Activated naive CD8-positive, alpha-beta T cell treated with anti-CD3 and anti-CD28 coated beads for 36 hours (primary cell): ENCODE measurements around the gene CTNND2. TPM values are rescaled to one million over a fixed set of nuclear protein-coding genes. Genes with fewer than 3 reads are reported as not detected.

Experiments used
- DNase-seq: peaks from one replicate; pipeline ENCODE4 v3.0.0; 2021
- H3K27ac Mint-ChIP-seq: one replicate; pipeline ENCODE4 v1.8.0; 2022; ENCODE audit warnings: mild to moderate bottlenecking, moderate library complexity, mixed read lengths
- H3K27me3 Mint-ChIP-seq: one replicate; pipeline ENCODE4 v1.8.0; 2022; ENCODE audit warnings: mild to moderate bottlenecking, mixed read lengths
- H3K36me3 Mint-ChIP-seq: one replicate; pipeline ENCODE4 v1.8.0; 2021; ENCODE audit warnings: mild to moderate bottlenecking, mixed read lengths
- H3K4me1 Mint-ChIP-seq: one replicate; pipeline ENCODE4 v1.8.0; 2021; ENCODE audit warnings: mixed read lengths
- H3K4me3 Mint-ChIP-seq: one replicate; pipeline ENCODE4 v1.8.0; 2022; ENCODE audit warnings: mild to moderate bottlenecking, moderate library complexity, mixed read lengths
- H3K9me3 Mint-ChIP-seq: one replicate; pipeline ENCODE4 v1.8.0; 2022; ENCODE audit warnings: mixed read lengths
- total RNA-seq, 2 experiments: library from RNA; stranded (reverse); gene quantifications; one replicate each; pipeline ENCODE4 v1.2.3, GENCODE V29; 2021

The CTNND2 gene
- total RNA-seq, 2 experiments from 2014 or later: not detected

GRCh38 chr5:11252075-11252474 is 652.2 kb downstream of the CTNND2 start:
- no peak for DNase-seq
- Mint-ChIP-seq H3K4me1 (no peaks in the 10 kb centered on the region), H3K4me3 (no peak overlapping the region), H3K27me3 (no peaks in the 10 kb centered on the region), H3K9me3 (no peaks in the 10 kb centered on the region), H3K27ac (no peak overlapping the region), H3K36me3 (no peaks in the 10 kb centered on the region)

- Mint-ChIP-seq H3K36me3 (no peaks in the 10 kb centered on the region), H3K27ac (no peak overlapping the region), H3K4me1 (no peaks in the 10 kb centered on the region), H3K27me3 (peaks cover 1% of the 10 kb centered on the region), H3K9me3 (no peaks in the 10 kb centered on the region), H3K4me3 (no peak overlapping the region)
- DNase-seq: no peak
Measured at GRCh38 chr5:11251247-11251646, 653.0 kb downstream of the CTNND2 start.

DNA sequence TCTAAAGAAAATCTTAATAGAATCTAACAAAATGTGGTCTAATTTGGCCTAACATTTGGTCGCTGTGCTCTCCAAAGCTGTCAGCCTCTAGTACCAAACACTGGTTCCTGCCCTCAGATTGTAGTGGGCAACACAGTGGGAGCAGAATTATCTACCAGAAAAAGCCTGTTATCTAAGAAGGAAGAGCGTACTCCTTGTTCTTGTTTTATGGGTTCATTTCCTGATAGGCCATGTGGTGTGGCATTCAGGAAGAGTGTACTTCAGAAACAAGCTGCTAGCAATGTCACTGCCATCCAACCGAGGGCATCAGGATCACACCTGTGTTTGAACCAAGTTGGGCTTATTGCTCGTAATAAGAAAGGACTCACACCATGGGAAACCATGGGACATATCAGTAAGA is 655.3 kb downstream of the CTNND2 start:
- DNase-seq: no peak
- no peaks in the 10 kb centered on the region for H3K36me3 Mint-ChIP-seq
- no peaks in the 10 kb centered on the region for H3K4me1 Mint-ChIP-seq
- no peaks in the 10 kb centered on the region for H3K9me3 Mint-ChIP-seq
- H3K27me3 Mint-ChIP-seq: peaks cover 4% of the 10 kb centered on the region
- H3K27ac Mint-ChIP-seq: no peak overlapping the region
- H3K4me3 Mint-ChIP-seq: no peak overlapping the region

DNA sequence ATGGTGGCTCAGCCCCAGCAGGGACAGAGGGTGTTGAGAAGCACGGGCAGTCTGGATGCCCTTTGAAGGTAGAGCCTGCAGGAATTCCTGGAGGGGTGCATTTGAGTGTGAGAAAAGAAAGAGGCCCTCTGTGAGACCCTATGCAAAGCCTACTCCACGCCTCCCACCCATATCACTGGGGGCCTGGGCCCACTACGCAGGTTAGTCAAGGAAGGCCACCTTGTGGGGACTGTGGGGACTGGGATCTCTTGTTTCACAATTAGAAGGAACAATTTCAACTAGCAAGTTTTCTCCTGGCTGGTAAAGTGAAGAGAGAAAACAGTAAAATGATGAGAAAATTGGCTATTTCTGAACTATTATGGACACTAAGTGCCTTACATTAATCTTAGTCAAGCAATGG is 657.0 kb downstream of the CTNND2 start:
- Mint-ChIP-seq H3K4me3 (no peak overlapping the region), H3K4me1 (no peaks in the 10 kb centered on the region), H3K27me3 (peaks cover 7% of the 10 kb centered on the region), H3K27ac (no peak overlapping the region), H3K36me3 (no peaks in the 10 kb centered on the region), H3K9me3 (no peaks in the 10 kb centered on the region)
- DNase-seq: no peak

DNA sequence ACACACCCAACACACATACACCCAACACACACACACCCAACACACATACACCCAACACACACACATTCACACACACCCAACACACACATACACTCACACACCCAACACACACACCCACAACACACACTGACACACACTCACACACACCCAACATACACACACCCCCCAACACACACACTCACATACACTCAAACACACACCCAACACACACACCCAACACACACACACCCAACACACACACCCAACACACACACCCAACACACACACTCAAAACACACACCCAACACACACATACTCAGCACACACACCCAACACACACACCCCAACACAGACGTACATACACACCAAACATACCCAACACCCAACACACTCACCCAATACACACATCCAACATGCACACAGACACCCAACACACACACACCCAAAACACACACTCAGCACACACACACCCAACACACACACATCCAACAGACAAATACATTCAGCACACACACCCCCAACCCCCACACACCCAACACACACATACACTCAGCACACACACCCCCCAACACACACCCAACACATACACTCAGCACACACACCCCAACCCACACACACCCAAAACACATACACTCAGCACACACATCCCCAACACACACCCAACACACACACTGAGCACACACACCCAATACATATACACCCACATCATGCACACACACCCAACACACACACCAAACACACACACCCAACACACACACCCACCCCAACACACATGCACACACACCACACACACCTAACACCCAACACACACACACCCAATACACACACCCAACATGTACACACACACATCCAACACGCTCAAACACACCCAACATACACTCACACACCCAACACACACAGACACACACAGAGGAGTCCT is 663.7 kb downstream of the CTNND2 start:
- peaks cover 7% of the 10 kb centered on the region for H3K27me3 Mint-ChIP-seq
- no peaks in the 10 kb centered on the region for H3K9me3 Mint-ChIP-seq
- no peaks in the 10 kb centered on the region for H3K4me1 Mint-ChIP-seq
- DNase-seq: no peak
- H3K4me3 Mint-ChIP-seq: no peak overlapping the region
- H3K27ac Mint-ChIP-seq: no peak overlapping the region
- H3K36me3 Mint-ChIP-seq: peaks cover 6% of the 10 kb centered on the region

DNA sequence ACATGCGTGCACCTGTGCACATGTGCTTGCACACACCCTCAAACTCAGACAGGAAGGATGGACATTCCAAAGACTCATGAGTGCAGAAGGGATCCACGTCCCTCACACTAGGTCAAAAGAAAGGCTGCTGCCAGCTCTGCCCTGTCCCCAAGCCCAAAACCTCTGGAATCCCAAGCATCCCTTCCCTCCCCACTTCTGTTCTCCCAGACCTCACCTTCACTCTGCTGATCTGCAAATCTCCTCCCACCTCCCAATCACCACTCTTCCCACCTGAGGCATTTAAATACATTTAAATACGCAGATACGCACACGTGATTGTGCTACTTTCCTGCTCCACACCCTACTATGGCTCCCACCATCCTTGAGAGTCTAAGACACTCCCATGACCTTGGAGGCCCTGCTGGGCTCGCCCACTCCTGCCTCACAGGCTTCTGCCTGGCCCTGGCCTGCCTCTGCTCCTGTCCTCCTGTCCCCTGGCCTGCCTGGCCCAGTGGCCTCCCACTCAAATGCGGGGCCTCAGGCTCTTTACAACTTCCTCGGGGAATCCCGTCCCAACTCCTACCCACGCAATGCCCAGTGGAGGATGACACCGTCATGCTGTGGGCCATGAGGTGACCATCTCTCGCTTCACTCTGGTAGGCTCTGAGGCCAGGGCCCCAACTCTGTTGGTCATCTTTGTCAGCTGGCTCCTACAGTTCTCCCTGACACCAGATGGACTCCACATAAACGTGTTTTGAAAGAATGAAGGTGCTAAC is 664.8 kb downstream of the CTNND2 start:
- Mint-ChIP-seq H3K27ac (no peak overlapping the region), H3K4me3 (no peak overlapping the region), H3K4me1 (peaks cover 7% of the 10 kb centered on the region), H3K27me3 (peaks cover 7% of the 10 kb centered on the region), H3K9me3 (no peaks in the 10 kb centered on the region), H3K36me3 (peaks cover 6% of the 10 kb centered on the region)
- DNase-seq: no peak

DNA sequence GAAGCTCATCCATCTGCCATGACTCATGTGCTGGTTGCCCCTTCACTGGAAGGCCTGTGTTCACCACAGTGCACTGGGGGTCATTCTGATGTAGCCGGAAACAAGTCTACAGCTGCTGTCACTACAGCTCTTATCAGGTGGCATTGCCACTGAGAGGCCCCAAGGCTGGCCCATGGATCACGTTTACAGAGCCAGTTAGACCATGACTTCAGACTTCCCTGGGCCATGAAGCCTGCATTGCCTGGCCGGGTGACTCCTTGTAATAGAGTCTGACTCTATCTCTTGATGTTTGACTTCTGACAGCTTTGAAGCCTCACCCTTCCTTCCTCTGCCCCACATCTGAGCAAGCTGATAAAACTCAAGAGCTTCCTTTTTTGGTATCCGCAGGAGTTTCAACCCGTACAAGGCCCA is 669.7 kb downstream of the CTNND2 start:
- no peaks in the 10 kb centered on the region for H3K36me3 Mint-ChIP-seq
- no peaks in the 10 kb centered on the region for H3K27me3 Mint-ChIP-seq
- H3K4me1 Mint-ChIP-seq: peaks cover 15% of the 10 kb centered on the region
- H3K4me3 Mint-ChIP-seq: no peak overlapping the region
- H3K9me3 Mint-ChIP-seq: peaks cover 16% of the 10 kb centered on the region
- H3K27ac Mint-ChIP-seq: no peak overlapping the region
- no peak for DNase-seq

DNA sequence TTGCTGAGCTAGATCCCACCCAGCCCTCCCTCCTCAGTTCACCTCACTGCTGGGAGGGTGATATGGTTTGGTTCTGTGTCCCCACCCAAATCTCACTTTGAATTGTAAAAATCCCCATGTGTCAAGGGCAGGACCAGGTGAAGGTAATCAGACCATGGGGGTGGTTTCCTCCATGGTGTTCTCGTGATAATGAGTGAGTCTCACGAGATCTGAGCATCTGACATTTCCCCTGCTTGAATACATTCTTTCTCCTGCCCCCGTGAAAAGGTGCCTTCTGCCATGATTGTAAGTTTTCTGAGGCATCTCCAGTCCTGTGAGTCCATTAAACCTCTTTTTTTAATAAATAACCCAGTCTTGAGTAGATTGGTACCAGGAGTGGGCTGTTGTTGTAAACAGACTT is 673.4 kb downstream of the CTNND2 start:
- Mint-ChIP-seq H3K27ac (no peak overlapping the region), H3K27me3 (no peaks in the 10 kb centered on the region), H3K36me3 (no peaks in the 10 kb centered on the region), H3K4me3 (no peak overlapping the region), H3K4me1 (peaks cover 15% of the 10 kb centered on the region), H3K9me3 (peaks cover 16% of the 10 kb centered on the region)
- no peak for DNase-seq

DNA sequence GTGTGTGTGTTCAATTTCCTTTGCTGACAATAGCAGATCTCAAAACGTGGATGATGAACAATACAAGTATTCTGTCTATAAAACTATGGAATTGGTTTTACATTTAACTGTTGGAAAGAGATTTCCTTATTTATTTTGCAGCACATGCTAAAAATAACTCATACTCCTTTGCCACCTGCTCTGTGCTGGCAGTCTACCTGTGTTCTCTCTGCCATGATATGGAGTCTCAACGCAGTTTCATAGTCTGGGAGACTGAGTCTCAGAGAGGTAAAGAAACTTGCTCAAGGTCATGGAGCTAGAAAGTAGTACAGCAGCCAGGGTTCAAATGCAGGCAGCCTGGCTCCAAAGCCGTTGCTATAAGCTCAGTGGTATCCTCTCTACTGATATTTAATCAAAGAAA is 677.2 kb downstream of the CTNND2 start:
- Mint-ChIP-seq H3K27ac (no peak overlapping the region), H3K27me3 (no peaks in the 10 kb centered on the region), H3K9me3 (peaks cover 10% of the 10 kb centered on the region), H3K36me3 (no peaks in the 10 kb centered on the region), H3K4me1 (no peaks in the 10 kb centered on the region), H3K4me3 (no peak overlapping the region)
- DNase-seq: no peak

GRCh38 chr5:11224436-11225187 is 679.6 kb downstream of the CTNND2 start:
- Mint-ChIP-seq H3K27ac (no peak overlapping the region), H3K9me3 (no peaks in the 10 kb centered on the region), H3K36me3 (no peaks in the 10 kb centered on the region), H3K4me3 (no peak overlapping the region), H3K4me1 (no peaks in the 10 kb centered on the region), H3K27me3 (no peaks in the 10 kb centered on the region)
- DNase-seq: no peak

DNA sequence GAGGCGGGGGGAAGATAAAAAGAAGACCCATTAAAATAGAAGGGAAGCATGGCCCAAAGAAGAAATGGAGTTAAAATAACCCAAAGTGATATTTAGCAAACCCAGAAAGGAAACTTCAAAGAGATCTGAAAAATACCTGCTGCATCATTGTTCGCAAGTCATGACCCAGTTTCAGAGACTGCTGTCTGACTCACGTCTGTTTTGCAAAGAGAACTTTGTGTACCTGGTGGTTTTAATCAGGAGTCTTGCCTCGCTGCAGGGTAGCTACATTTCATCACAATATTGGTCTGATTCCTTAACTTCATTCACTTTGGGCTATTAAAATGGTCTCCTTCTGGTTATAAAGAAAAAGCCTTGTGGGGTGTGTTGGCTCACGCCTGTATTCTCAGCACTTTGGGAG is 682.1 kb downstream of the CTNND2 start:
- H3K4me3 Mint-ChIP-seq: no peak overlapping the region
- no peaks in the 10 kb centered on the region for H3K4me1 Mint-ChIP-seq
- H3K36me3 Mint-ChIP-seq: no peaks in the 10 kb centered on the region
- no peak for DNase-seq
- no peaks in the 10 kb centered on the region for H3K9me3 Mint-ChIP-seq
- H3K27me3 Mint-ChIP-seq: peaks cover 10% of the 10 kb centered on the region
- no peak overlapping the region for H3K27ac Mint-ChIP-seq

- H3K36me3 Mint-ChIP-seq: no peaks in the 10 kb centered on the region
- H3K9me3 Mint-ChIP-seq: no peaks in the 10 kb centered on the region
- H3K27ac Mint-ChIP-seq: no peak overlapping the region
- peaks cover 10% of the 10 kb centered on the region for H3K27me3 Mint-ChIP-seq
- no peak for DNase-seq
- H3K4me1 Mint-ChIP-seq: no peaks in the 10 kb centered on the region
- H3K4me3 Mint-ChIP-seq: no peak overlapping the region
Measured at GRCh38 chr5:11214864-11215644, 689.2 kb downstream of the CTNND2 start.

DNA sequence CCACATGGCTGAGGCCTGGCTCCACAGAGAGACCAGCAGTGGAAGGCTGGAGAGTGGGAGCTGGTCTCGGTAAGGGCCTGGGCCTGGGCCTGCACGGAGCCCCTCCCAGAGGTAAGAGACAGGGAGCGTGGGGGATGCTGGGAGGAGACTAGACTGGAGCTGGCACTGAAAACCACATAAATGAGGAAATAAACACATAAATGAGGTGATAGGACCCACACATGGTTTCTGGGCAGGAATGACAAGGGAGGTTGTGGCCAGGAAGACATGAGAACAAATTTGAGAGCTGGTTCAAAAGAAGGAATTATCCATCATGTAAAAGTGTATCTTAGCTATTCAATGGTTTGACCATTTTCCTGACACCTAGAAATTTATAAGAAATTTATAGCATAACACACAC is 691.5 kb downstream of the CTNND2 start:
- H3K27me3 Mint-ChIP-seq: no peaks in the 10 kb centered on the region
- DNase-seq: no peak
- H3K27ac Mint-ChIP-seq: no peak overlapping the region
- no peaks in the 10 kb centered on the region for H3K4me1 Mint-ChIP-seq
- H3K36me3 Mint-ChIP-seq: no peaks in the 10 kb centered on the region
- no peaks in the 10 kb centered on the region for H3K9me3 Mint-ChIP-seq
- H3K4me3 Mint-ChIP-seq: no peak overlapping the region

DNA sequence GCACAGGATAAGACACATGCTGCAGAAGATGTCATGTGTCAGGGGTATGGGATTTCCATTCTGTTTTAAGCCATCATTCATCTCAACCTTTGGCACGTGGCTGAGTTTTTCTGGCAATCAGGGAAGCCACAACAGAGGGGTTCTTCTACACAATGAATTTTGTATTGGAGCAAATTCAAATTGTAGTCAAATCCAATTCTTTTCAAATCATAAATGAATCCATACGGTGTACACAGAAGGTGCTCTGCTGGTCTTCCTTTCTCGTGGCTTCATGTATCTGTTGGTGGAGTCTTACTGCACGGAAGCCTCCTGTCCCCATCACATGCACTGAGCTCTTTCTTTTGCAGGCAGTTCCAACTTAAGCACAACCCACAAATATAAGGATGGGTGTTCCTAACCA is 706.5 kb downstream of the CTNND2 start:
- Mint-ChIP-seq H3K9me3 (no peaks in the 10 kb centered on the region), H3K4me3 (no peak overlapping the region), H3K36me3 (no peaks in the 10 kb centered on the region), H3K27me3 (no peaks in the 10 kb centered on the region), H3K4me1 (no peaks in the 10 kb centered on the region), H3K27ac (no peak overlapping the region)
- no peak for DNase-seq
